Vagina (tissue), 2 donors: ENCODE measurements around the gene NGB. TPM values are rescaled to one million over a fixed set of nuclear protein-coding genes. Genes with fewer than 3 reads are reported as not detected.

Experiments used
- DNase-seq, 2 donors: peaks; one replicate each; pipeline ENCODE4 v3.0.0-alpha.2; 2017; ENCODE audit errors: extremely low spot score in 2 of 2
- H3K27ac ChIP-seq: fragments of 200-600 bp; sonication (generic); one replicate; pipeline ENCODE4 v1.5.1; 2019
- H3K27me3 ChIP-seq: fragments of 200-600 bp; sonication (generic); one replicate; pipeline ENCODE4 v1.5.1; 2019
- H3K36me3 ChIP-seq, 2 donors: fragments of 200-600 bp; sonication (generic); one replicate each; pipeline ENCODE4 v1.5.1; 2017 to 2019
- H3K4me1 ChIP-seq: fragments of 200-600 bp; sonication (generic); one replicate; pipeline ENCODE4 v1.5.1; 2019
- H3K4me3 ChIP-seq, 2 donors: fragments of 200-600 bp; sonication (generic); 1 replicate in 1 of 2; 2 replicates in 1 of 2; pipeline ENCODE4 v1.5.1; 2016 to 2019
- H3K9me3 ChIP-seq: fragments of 200-600 bp; sonication (generic); one replicate; pipeline ENCODE4 v1.5.1; 2019
- CTCF ChIP-seq, 3 experiments: fragments of 450-650 bp in 2 of 3; fragments of 200-600 bp in 1 of 3; sonication (generic) in 1 of 3; IDR thresholded peaks; one replicate each; pipeline ENCODE4 v1.5.1; 2017 to 2019; ENCODE audit warnings: antibody characterized with exemption in 3 of 3, mild to moderate bottlenecking in 2 of 3, moderate library complexity in 2 of 3
- POLR2A ChIP-seq, 2 donors: fragments of 450-650 bp; IDR thresholded peaks; one replicate each; pipeline ENCODE4 v1.6.1; 2017; ENCODE audit warnings: antibody characterized with exemption in 2 of 2, mild to moderate bottlenecking in 2 of 2, moderate library complexity in 2 of 2
- POLR2AphosphoS5 ChIP-seq, 2 donors: sonication (generic); formaldehyde crosslinking; IDR thresholded peaks; one replicate each; pipeline ENCODE4 v1.9.0; 2017; ENCODE audit warnings: antibody characterized with exemption in 2 of 2, mild to moderate bottlenecking in 2 of 2, low read depth in 1 of 2; ENCODE audit not compliant: insufficient read depth in 1 of 2
- intact Hi-C: fragments of 100-400 bp; cut with DNase I; formaldehyde crosslinking; loops from one replicate; pipeline ENCODE4 v1.15.1; 2023
- total RNA-seq: library from RNA; depleted of rRNA; stranded (reverse); fragments of >200 nt; gene quantifications from one replicate; pipeline ENCODE4 v1.2.3, GENCODE V29; 2016

NGB gene
- total RNA-seq, 1 donor from 2014 or later: 1.7 TPM

GRCh38 chr14:77256694-77257093 is 14.3 kb downstream of the NGB start:
- no peak overlapping the region for H3K4me3 ChIP-seq
- H3K4me1 ChIP-seq: no peaks in the 10 kb centered on the region
- TF ChIP-seq CTCF (IDR thresholded peaks at IDR 0.05) (no peak), POLR2AphosphoS5 (IDR thresholded peaks at IDR 0.05; ENCODE audit: insufficient read depth in 1 of 2, low read depth in 1 of 2) (no peak), POLR2A (IDR thresholded peaks at IDR 0.05) (no peak)
- intact Hi-C loops: no loop called here
- H3K36me3 ChIP-seq: no peaks in the 10 kb centered on the region
- H3K27me3 ChIP-seq: no peaks in the 10 kb centered on the region
- H3K9me3 ChIP-seq: no peaks in the 10 kb centered on the region
- no peak for DNase-seq
- no peak overlapping the region for H3K27ac ChIP-seq

- no peaks in the 10 kb centered on the region for H3K36me3 ChIP-seq
- no peaks in the 10 kb centered on the region for H3K9me3 ChIP-seq
- intact Hi-C loops: no loop called here
- no peak for DNase-seq
- H3K4me1 ChIP-seq: no peaks in the 10 kb centered on the region
- H3K27me3 ChIP-seq: no peaks in the 10 kb centered on the region
- H3K27ac ChIP-seq: no peak overlapping the region
- no peak overlapping the region for H3K4me3 ChIP-seq
- TF ChIP-seq POLR2AphosphoS5 (IDR thresholded peaks at IDR 0.05; ENCODE audit: insufficient read depth in 1 of 2, low read depth in 1 of 2) (no peak), POLR2A (IDR thresholded peaks at IDR 0.05) (no peak), CTCF (IDR thresholded peaks at IDR 0.05) (no peak)
Observed at GRCh38 chr14:77253333-77254190, 17.4 kb downstream of the NGB start.

GRCh38 chr14:77251870-77252269 is 19.1 kb downstream of the NGB start:
- no peak overlapping the region for H3K27ac ChIP-seq
- H3K27me3 ChIP-seq: no peaks in the 10 kb centered on the region
- no peaks in the 10 kb centered on the region for H3K4me1 ChIP-seq
- TF ChIP-seq POLR2A (IDR thresholded peaks at IDR 0.05) (no peak), CTCF (IDR thresholded peaks at IDR 0.05) (no peak)
- no peaks in the 10 kb centered on the region for H3K36me3 ChIP-seq
- no peaks in the 10 kb centered on the region for H3K9me3 ChIP-seq
- intact Hi-C loops: no loop called here
- H3K4me3 ChIP-seq: no peak overlapping the region
- no peak for DNase-seq

GRCh38 chr14:77250927-77251326 is 20.1 kb downstream of the NGB start:
- TF ChIP-seq POLR2A (IDR thresholded peaks at IDR 0.05): no peak
- TF ChIP-seq CTCF (IDR thresholded peaks at IDR 0.05): no peak
- TF ChIP-seq POLR2AphosphoS5 (IDR thresholded peaks at IDR 0.05; ENCODE audit: insufficient read depth in 1 of 2, low read depth in 1 of 2): no peak
- no peaks in the 10 kb centered on the region for H3K27me3 ChIP-seq
- no peak for DNase-seq
- H3K36me3 ChIP-seq: no peaks in the 10 kb centered on the region
- H3K27ac ChIP-seq: no peak overlapping the region
- no peaks in the 10 kb centered on the region for H3K4me1 ChIP-seq
- no peak overlapping the region for H3K4me3 ChIP-seq
- H3K9me3 ChIP-seq: no peaks in the 10 kb centered on the region
- intact Hi-C loops: no loop called here

GRCh38 chr14:77249286-77249685 is 21.7 kb downstream of the NGB start:
- H3K36me3 ChIP-seq: no peaks in the 10 kb centered on the region
- no peak overlapping the region for H3K4me3 ChIP-seq
- intact Hi-C loops: no loop called here
- no peaks in the 10 kb centered on the region for H3K4me1 ChIP-seq
- DNase-seq: no peak
- no peak for TF ChIP-seq POLR2AphosphoS5 (IDR thresholded peaks at IDR 0.05; ENCODE audit: insufficient read depth in 1 of 2, low read depth in 1 of 2)
- no peak for TF ChIP-seq POLR2A (IDR thresholded peaks at IDR 0.05)
- TF ChIP-seq CTCF (IDR thresholded peaks at IDR 0.05): no peak
- H3K27me3 ChIP-seq: no peaks in the 10 kb centered on the region
- H3K9me3 ChIP-seq: no peaks in the 10 kb centered on the region
- no peak overlapping the region for H3K27ac ChIP-seq
